Neural cell (in vitro differentiated cells): ENCODE data around the gene MEF2D. TPM values are rescaled to one million over a fixed set of nuclear protein-coding genes. Genes with fewer than 3 reads are reported as not detected.

Experiments used
- H2AFZ ChIP-seq: fragments of 200-600, 300-800 bp; sonication (generic), shearing (Covaris generic); 2 replicates; pipeline ENCODE4 v1.6.0; 2014; ENCODE audit warnings: low read depth, mild to moderate bottlenecking, antibody characterized with exemption, low read length, moderate library complexity
- H3F3A ChIP-seq: fragments of 200-600 bp; shearing (Covaris generic); 2 replicates; pipeline ENCODE4 v1.6.1; 2016; ENCODE audit warnings: mild to moderate bottlenecking, moderate library complexity, mixed read lengths, antibody characterized with exemption, low read length; ENCODE audit not compliant: insufficient read depth, poor library complexity, severe bottlenecking
- H3K27ac ChIP-seq: fragments of 200-600, 300-800 bp; sonication (generic), shearing (Covaris generic); 2 replicates; pipeline ENCODE4 v1.5.1; 2014; ENCODE audit warnings: mild to moderate bottlenecking, low read length, moderate library complexity
- H3K27me3 ChIP-seq: fragments of 300-800, 200-600 bp; sonication (generic), shearing (Covaris generic); 2 replicates; pipeline ENCODE4 v1.6.0; 2014; ENCODE audit warnings: mild to moderate bottlenecking, low read depth, low read length, moderate library complexity; ENCODE audit not compliant: insufficient read depth
- H3K36me3 ChIP-seq: fragments of 300-800, 200-600 bp; sonication (generic), shearing (Covaris generic); 2 replicates; pipeline ENCODE4 v1.5.1; 2014; ENCODE audit warnings: mild to moderate bottlenecking, antibody characterized with exemption, low read length, moderate library complexity; ENCODE audit not compliant: insufficient read depth
- H3K4me2 ChIP-seq: fragments of 300-800, 200-600 bp; sonication (generic), shearing (Covaris generic); 2 replicates; pipeline ENCODE4 v1.6.0; 2014; ENCODE audit warnings: mild to moderate bottlenecking, low read length
- H3K4me3 ChIP-seq: fragments of 300-800, 200-600 bp; sonication (generic), shearing (Covaris generic); 2 replicates; pipeline ENCODE4 v1.5.1; 2014; ENCODE audit warnings: mild to moderate bottlenecking, low read length, moderate library complexity
- H3K79me2 ChIP-seq: fragments of 200-600 bp; shearing (Covaris generic); replicated peaks from 2 replicates; pipeline ENCODE4 v1.6.0; 2014; ENCODE audit warnings: mild to moderate bottlenecking, low read length, moderate library complexity; ENCODE audit not compliant: insufficient read depth
- H3K9ac ChIP-seq: fragments of 300-800, 200-600 bp; sonication (generic), shearing (Covaris generic); 2 replicates; pipeline ENCODE4 v1.6.1; 2016; ENCODE audit warnings: mild to moderate bottlenecking, low read length, mixed read lengths
- H3K9me2 ChIP-seq: fragments of 200-600 bp; shearing (Covaris generic); 2 replicates; pipeline ENCODE4 v1.6.1; 2016; ENCODE audit warnings: mild to moderate bottlenecking, low read length, mixed read lengths; ENCODE audit not compliant: insufficient read depth
- H3K9me3 ChIP-seq: fragments of 200-600, 300-800 bp; sonication (generic), shearing (Covaris generic); 2 replicates; pipeline ENCODE4 v1.6.1; 2016; ENCODE audit warnings: mild to moderate bottlenecking, mixed run types, low read length, moderate library complexity, mixed read lengths
- H4K20me1 ChIP-seq: fragments of 200-600 bp; shearing (Covaris generic); 2 replicates; pipeline ENCODE4 v1.6.1; 2016; ENCODE audit warnings: mild to moderate bottlenecking, mixed run types; ENCODE audit not compliant: insufficient read depth
- EP300 ChIP-seq: fragments of 450-650 bp; conservative IDR thresholded peaks from 2 replicates; pipeline ENCODE4 v1.6.1; 2014; ENCODE audit warnings: antibody characterized with exemption, mild to moderate bottlenecking, moderate library complexity; ENCODE audit not compliant: poor library complexity, severe bottlenecking
- EZH2 ChIP-seq: fragments of 200-600, 300-800 bp; shearing (Covaris generic), sonication (generic); IDR thresholded peaks from 2 replicates; pipeline ENCODE4 v1.6.1; 2014; ENCODE audit warnings: antibody characterized with exemption, low read length, borderline replicate concordance, mild to moderate bottlenecking; ENCODE audit not compliant: insufficient read depth, poor library complexity, severe bottlenecking
- MXI1 ChIP-seq: fragments of 450-650 bp; conservative IDR thresholded peaks from 2 replicates; pipeline ENCODE4 v1.6.1; 2014; ENCODE audit warnings: antibody characterized with exemption, mild to moderate bottlenecking; ENCODE audit not compliant: poor library complexity, severe bottlenecking
- POLR2AphosphoS5 ChIP-seq: IDR thresholded peaks from 2 replicates; pipeline ENCODE4 v1.6.1; 2012
- RAD21 ChIP-seq: fragments of 450-650 bp; conservative IDR thresholded peaks from 2 replicates; pipeline ENCODE4 v1.6.1; 2014; ENCODE audit warnings: antibody characterized with exemption, mild to moderate bottlenecking, moderate library complexity
- SMC3 ChIP-seq: fragments of 450-650 bp; conservative IDR thresholded peaks from 2 replicates; pipeline ENCODE4 v1.6.1; 2014; ENCODE audit warnings: antibody characterized with exemption, mild to moderate bottlenecking, moderate library complexity; ENCODE audit not compliant: poor library complexity
- TAF1 ChIP-seq: IDR thresholded peaks from 2 replicates; pipeline ENCODE4 v1.6.1; 2012; ENCODE audit warnings: low read depth
- polyA plus RNA-seq: library from polyadenylated mRNA; depleted of rRNA; stranded (reverse); fragments of >200 nt; gene quantifications from 2 replicates; pipeline ENCODE4 v1.2.3, GENCODE V29; 2014
- TF ChIP-seq, protein P1 (sequence below): IDR thresholded peaks from 2 replicates; pipeline ENCODE4 v1.6.1; 2012; ENCODE audit warnings: borderline replicate concordance
- TF ChIP-seq, protein P2 (sequence below): fragments of 450-650 bp; IDR thresholded peaks from 2 replicates; pipeline ENCODE4 v1.5.1; 2014; ENCODE audit warnings: antibody characterized with exemption, mild to moderate bottlenecking, moderate library complexity; ENCODE audit not compliant: poor library complexity, severe bottlenecking

The MEF2D gene
- polyA plus RNA-seq, 1 donor from 2014 or later: 4.7 TPM

DNA sequence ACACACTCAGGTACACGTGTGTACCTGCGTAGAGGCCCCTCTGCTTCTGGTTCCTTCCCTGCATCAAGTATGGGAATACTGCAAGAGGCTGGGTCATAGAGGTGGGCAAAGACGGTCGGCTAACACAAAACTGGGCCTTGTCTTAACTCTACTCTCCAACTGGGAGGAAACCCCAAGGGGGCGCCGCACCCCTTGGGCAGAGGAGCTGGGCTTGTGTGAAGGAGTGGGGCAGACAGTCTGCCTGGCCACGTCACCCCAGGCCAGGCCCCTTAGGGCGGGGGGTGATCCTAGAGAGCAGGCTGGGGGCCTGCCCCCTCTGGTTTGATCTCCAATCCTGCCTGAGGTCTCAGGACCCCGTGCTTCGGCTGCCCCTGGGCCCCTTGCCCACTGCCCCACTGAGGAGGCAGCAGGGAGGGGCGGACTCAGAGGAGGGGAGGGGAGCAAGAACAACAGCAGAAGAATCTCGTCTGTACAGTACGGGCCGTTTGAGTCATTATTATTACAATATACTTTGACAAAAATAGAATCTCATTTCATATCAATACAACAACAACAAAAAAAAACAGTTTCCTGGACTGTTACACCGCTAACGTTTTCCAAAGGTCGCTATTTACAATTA is 34.7 kb downstream of the MEF2D start:
- H3K27ac ChIP-seq: no peak overlapping the region
- TF ChIP-seq POLR2AphosphoS5: no peak
- no peaks in the 10 kb centered on the region for H3K79me2 ChIP-seq
- H3K4me2 ChIP-seq: no peak overlapping the region
- H3K27me3 ChIP-seq: no peaks in the 10 kb centered on the region
- no peaks in the 10 kb centered on the region for H3K9me3 ChIP-seq
- no peak overlapping the region for H3K4me3 ChIP-seq
- H3K36me3 ChIP-seq: no peaks in the 10 kb centered on the region
- H3F3A ChIP-seq: no peaks in the 10 kb centered on the region
- no peak overlapping the region for H2AFZ ChIP-seq
- H3K9me2 ChIP-seq: no peaks in the 10 kb centered on the region
- H3K9ac ChIP-seq: no peak overlapping the region
- H4K20me1 ChIP-seq: no peaks in the 10 kb centered on the region

DNA sequence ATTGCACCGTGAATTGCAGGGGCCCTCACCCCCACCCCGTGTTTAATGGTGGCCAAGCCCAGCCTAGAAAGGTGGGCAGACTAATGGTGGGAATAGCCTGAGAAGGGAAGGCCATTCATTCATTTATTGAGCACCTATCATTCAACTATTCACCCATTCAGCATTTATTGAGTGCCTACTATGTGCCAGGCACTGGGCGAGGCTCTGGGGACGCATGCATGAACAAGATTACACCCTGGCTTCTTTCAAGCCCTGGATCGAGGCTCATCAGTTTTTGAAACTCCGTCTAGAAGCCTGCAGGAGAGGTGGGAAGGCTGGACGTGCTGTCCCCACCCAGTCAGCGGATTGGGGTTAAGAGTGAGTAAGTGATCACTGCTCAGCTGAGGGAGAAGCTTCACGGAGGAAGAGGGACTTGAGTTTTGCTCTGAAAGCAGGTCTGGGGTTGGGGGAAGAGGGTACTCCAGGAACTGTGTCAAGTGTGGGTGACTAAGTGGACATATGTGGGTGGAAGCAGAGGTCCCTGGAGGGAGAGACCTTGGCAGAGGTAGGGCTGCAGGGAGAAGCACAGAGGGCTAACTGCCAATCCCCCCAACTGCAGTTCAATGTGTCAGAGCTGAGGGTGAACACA is 35.6 kb downstream of the MEF2D start:
- no peaks in the 10 kb centered on the region for H3K79me2 ChIP-seq
- H3K9me3 ChIP-seq: no peaks in the 10 kb centered on the region
- no peaks in the 10 kb centered on the region for H3K36me3 ChIP-seq
- H3K9ac ChIP-seq: no peak overlapping the region
- no peak overlapping the region for H3K27ac ChIP-seq
- H2AFZ ChIP-seq: no peak overlapping the region
- no peaks in the 10 kb centered on the region for H3K9me2 ChIP-seq
- H3K27me3 ChIP-seq: no peaks in the 10 kb centered on the region
- TF ChIP-seq, protein P1, sequence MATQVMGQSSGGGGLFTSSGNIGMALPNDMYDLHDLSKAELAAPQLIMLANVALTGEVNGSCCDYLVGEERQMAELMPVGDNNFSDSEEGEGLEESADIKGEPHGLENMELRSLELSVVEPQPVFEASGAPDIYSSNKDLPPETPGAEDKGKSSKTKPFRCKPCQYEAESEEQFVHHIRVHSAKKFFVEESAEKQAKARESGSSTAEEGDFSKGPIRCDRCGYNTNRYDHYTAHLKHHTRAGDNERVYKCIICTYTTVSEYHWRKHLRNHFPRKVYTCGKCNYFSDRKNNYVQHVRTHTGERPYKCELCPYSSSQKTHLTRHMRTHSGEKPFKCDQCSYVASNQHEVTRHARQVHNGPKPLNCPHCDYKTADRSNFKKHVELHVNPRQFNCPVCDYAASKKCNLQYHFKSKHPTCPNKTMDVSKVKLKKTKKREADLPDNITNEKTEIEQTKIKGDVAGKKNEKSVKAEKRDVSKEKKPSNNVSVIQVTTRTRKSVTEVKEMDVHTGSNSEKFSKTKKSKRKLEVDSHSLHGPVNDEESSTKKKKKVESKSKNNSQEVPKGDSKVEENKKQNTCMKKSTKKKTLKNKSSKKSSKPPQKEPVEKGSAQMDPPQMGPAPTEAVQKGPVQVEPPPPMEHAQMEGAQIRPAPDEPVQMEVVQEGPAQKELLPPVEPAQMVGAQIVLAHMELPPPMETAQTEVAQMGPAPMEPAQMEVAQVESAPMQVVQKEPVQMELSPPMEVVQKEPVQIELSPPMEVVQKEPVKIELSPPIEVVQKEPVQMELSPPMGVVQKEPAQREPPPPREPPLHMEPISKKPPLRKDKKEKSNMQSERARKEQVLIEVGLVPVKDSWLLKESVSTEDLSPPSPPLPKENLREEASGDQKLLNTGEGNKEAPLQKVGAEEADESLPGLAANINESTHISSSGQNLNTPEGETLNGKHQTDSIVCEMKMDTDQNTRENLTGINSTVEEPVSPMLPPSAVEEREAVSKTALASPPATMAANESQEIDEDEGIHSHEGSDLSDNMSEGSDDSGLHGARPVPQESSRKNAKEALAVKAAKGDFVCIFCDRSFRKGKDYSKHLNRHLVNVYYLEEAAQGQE: no peak
- TF ChIP-seq, protein P2, sequence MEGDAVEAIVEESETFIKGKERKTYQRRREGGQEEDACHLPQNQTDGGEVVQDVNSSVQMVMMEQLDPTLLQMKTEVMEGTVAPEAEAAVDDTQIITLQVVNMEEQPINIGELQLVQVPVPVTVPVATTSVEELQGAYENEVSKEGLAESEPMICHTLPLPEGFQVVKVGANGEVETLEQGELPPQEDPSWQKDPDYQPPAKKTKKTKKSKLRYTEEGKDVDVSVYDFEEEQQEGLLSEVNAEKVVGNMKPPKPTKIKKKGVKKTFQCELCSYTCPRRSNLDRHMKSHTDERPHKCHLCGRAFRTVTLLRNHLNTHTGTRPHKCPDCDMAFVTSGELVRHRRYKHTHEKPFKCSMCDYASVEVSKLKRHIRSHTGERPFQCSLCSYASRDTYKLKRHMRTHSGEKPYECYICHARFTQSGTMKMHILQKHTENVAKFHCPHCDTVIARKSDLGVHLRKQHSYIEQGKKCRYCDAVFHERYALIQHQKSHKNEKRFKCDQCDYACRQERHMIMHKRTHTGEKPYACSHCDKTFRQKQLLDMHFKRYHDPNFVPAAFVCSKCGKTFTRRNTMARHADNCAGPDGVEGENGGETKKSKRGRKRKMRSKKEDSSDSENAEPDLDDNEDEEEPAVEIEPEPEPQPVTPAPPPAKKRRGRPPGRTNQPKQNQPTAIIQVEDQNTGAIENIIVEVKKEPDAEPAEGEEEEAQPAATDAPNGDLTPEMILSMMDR: no peak
- TF ChIP-seq MXI1: no peak
- TF ChIP-seq SMC3: no peak
- no peak for TF ChIP-seq EP300
- TF ChIP-seq TAF1: no peak
- no peak for TF ChIP-seq RAD21
- no peak for TF ChIP-seq POLR2AphosphoS5
- TF ChIP-seq EZH2: no peak
- H4K20me1 ChIP-seq: no peaks in the 10 kb centered on the region
- H3K4me3 ChIP-seq: no peak overlapping the region
- H3K4me2 ChIP-seq: no peak overlapping the region
- no peaks in the 10 kb centered on the region for H3F3A ChIP-seq
